Measurements from ENCODE around the gene SLC4A1AP. TPM values are rescaled to one million over a fixed set of nuclear protein-coding genes. Genes with fewer than 3 reads are reported as not detected.

Gene SLC4A1AP
- total and polyA plus RNA-seq, 10 of the 15 experiments (the other 5 are each of a cell fraction or from before 2014, with no cell fraction given), result 6.5 to 30.1 (median 21.5) TPM

- TF ChIP-seq E4F1 (IDR thresholded peaks at IDR 0.05; ENCODE audit: borderline replicate concordance, partially characterized antibody) (no peak), MEF2B (IDR thresholded peaks at IDR 0.05; ENCODE audit: partially characterized antibody, poor library complexity, severe bottlenecking) (peak; percentile 21), GATAD2B (conservative IDR thresholded peaks at IDR 0.05; ENCODE audit: low read depth) (peak; percentile 55), SMARCA5 (IDR thresholded peaks at IDR 0.05) (no peak)
Measured at GRCh38 chr2:27715318-27716210, 51.9 kb downstream of the SLC4A1AP start (continued).

GRCh38 chr2:27716301-27717069 lies 52.8 kb downstream of the SLC4A1AP start:
- ATAC-seq (no peak; the same call in 2 of the 3 replicates), DNase-seq (ENCODE audit: low read depth, low spot score) (no peak), FAIRE-seq (no peak)
- TF ChIP-seq ZNF622 (IDR thresholded peaks at IDR 0.05) (no peak), RAD21 (IDR thresholded peaks at IDR 0.05; ENCODE audit: insufficient read depth, low read depth, low read length) (no peak), NFIC (IDR thresholded peaks at IDR 0.05; ENCODE audit: low read depth, low read length) (no peak), CEBPZ (IDR thresholded peaks at IDR 0.05; ENCODE audit: low read depth, low read length) (no peak), EZH2 (IDR thresholded peaks at IDR 0.05; ENCODE audit: borderline replicate concordance, control insufficient read depth, low read depth, low read length) (no peak), NR2C1 (IDR thresholded peaks at IDR 0.05) (no peak), BRCA1 (IDR thresholded peaks at IDR 0.05; ENCODE audit: low read depth, low read length) (no peak)
- H3K36me3 ChIP-seq (ENCODE audit: control insufficient read depth in 2 of 2, insufficient read depth in 2 of 2, low read length in 1 of 2), result no peaks in the 10 kb centered on the region
- ChIA-PET CTCF (interaction anchor here (1.6 to 1.9 kb wide), 2 partner anchors 10 to 13 kb away, joined by 5 to 8 read pairs; no protein-coding TSS in a partner anchor), POLR2A (no interaction called here), SMC1A (ENCODE audit: uncharacterized antibody, unreplicated experiment) (no interaction called here), RAD21 (ENCODE audit: unreplicated experiment) (interaction anchor here (0.8 kb wide), 1 partner anchor 9 kb away, joined by 3 read pairs; no protein-coding TSS in a partner anchor)
- BruUV-seq (replicated peaks), result no TSS peak
- 42% methylated on average over 25 of the region's 25 CpGs for WGBS (ENCODE audit: insufficient coverage, insufficient replicate concordance, low lambda C conversion rate, missing lambda C conversion rate)
- H2AFZ ChIP-seq (ENCODE audit: control insufficient read depth, low read depth, low read length), result no peak overlapping the region
- peak overlapping the region; percentile 64; the same call in 1 of the 2 replicates for H3K4me2 ChIP-seq (ENCODE audit: control insufficient read depth, insufficient read depth)
- H3K9ac ChIP-seq (ENCODE audit: control insufficient read depth, insufficient read depth, low read length), result no peak overlapping the region
- H4K20me1 ChIP-seq (ENCODE audit: control insufficient read depth, insufficient read depth), result no peaks in the 10 kb centered on the region
- H3K9me3 ChIP-seq (replicated peaks; ENCODE audit: control insufficient read depth, insufficient read depth, low read length), result no peaks in the 10 kb centered on the region
- no peaks in the 10 kb centered on the region for H3K79me2 ChIP-seq (ENCODE audit: control insufficient read depth, insufficient read depth, low read length)
- H3K4me1 ChIP-seq (ENCODE audit: control insufficient read depth, insufficient read depth, low read length), result no peaks in the 10 kb centered on the region; the same call in 1 of the 2 replicates
- intact Hi-C loops (cut with micrococcal nuclease; ENCODE audit: unreplicated experiment) (no loop called here), in situ Hi-C loops (cut with MboI) (no loop called here)
- H3K27me3 ChIP-seq (replicated peaks in 1 of 2; ENCODE audit: control insufficient read depth in 2 of 2, insufficient read depth in 2 of 2, low read length in 1 of 2), result no peaks in the 10 kb centered on the region; a peak in 1 of 4 replicates
- H3K27ac ChIP-seq (ENCODE audit: control insufficient read depth, insufficient read depth), result no peak overlapping the region
- H3K4me3 ChIP-seq, result no peak overlapping the region
